GM23338 (cell line): ENCODE results near the gene KDM4B. TPM values are rescaled to one million over a fixed set of nuclear protein-coding genes. Genes with fewer than 3 reads are reported as not detected.
A peak's percentile ranks its signal among the peaks of the same experiment; 100 is the strongest.

Source experiments
- ATAC-seq: fragments of 200-7000 bp; cut with Tn5 transposase; 3 replicates; pipeline ENCODE4 v1.9.1; 2020
- DNase-seq: peaks from one replicate; pipeline ENCODE4 v3.0.0-alpha.2; 2015; ENCODE audit warnings: low spot score
- H2AFZ ChIP-seq: fragments of 200-600 bp; sonication (generic); 2 replicates; pipeline ENCODE4 v1.8.0; 2016; ENCODE audit warnings: antibody characterized with exemption, mild to moderate bottlenecking, moderate library complexity
- H3F3A ChIP-seq: fragments of 200-600 bp; sonication (generic); replicated peaks from 2 replicates; pipeline ENCODE4 v1.8.0; 2017; ENCODE audit warnings: antibody characterized with exemption, mixed run types, low read depth
- H3K27ac ChIP-seq: fragments of 200-600 bp; sonication (generic); 2 replicates; pipeline ENCODE4 v1.6.1; 2016; ENCODE audit warnings: low read depth
- H3K27me3 ChIP-seq: fragments of 200-600 bp; sonication (generic); 2 replicates; pipeline ENCODE4 v1.8.0; 2016; ENCODE audit warnings: mild to moderate bottlenecking, mixed run types, moderate library complexity; ENCODE audit not compliant: insufficient read depth
- H3K36me3 ChIP-seq: fragments of 200-600 bp; sonication (generic); 2 replicates; pipeline ENCODE4 v1.8.0; 2016; ENCODE audit warnings: mild to moderate bottlenecking; ENCODE audit not compliant: insufficient read depth
- H3K4me1 ChIP-seq: fragments of 200-600 bp; sonication (generic); 2 replicates; pipeline ENCODE4 v1.8.0; 2016; ENCODE audit warnings: mild to moderate bottlenecking, moderate library complexity; ENCODE audit not compliant: insufficient read depth
- H3K4me2 ChIP-seq: fragments of 200-600 bp; sonication (generic); 2 replicates; pipeline ENCODE4 v1.7.1; 2017; ENCODE audit warnings: mixed run types
- H3K4me3 ChIP-seq: fragments of 200-600 bp; sonication (generic); 2 replicates; pipeline ENCODE4 v1.6.1; 2016; ENCODE audit warnings: mixed run types
- H3K79me2 ChIP-seq: fragments of 200-600 bp; sonication (generic); replicated peaks from 2 replicates; pipeline ENCODE4 v1.8.0; 2017; ENCODE audit warnings: mild to moderate bottlenecking; ENCODE audit not compliant: insufficient read depth
- H3K9me2 ChIP-seq: fragments of 200-600 bp; sonication (generic); 2 replicates; pipeline ENCODE4 v1.8.0; 2017; ENCODE audit not compliant: insufficient read depth
- H4K20me1 ChIP-seq: fragments of 200-600 bp; sonication (generic); replicated peaks from 2 replicates; pipeline ENCODE4 v1.8.0; 2017; ENCODE audit warnings: mild to moderate bottlenecking; ENCODE audit not compliant: insufficient read depth
- H3K27ac Mint-ChIP-seq: 2 replicates; pipeline ENCODE4 v1.8.0; 2020; ENCODE audit warnings: inconsistent platforms, mild to moderate bottlenecking, moderate library complexity, mixed read lengths
- H3K27me3 Mint-ChIP-seq: 3 replicates; pipeline ENCODE4 v1.8.0; 2022; ENCODE audit warnings: low read depth, mild to moderate bottlenecking, moderate library complexity, mixed read lengths, inconsistent platforms; ENCODE audit not compliant: insufficient read depth, poor library complexity
- H3K36me3 Mint-ChIP-seq: 3 replicates; pipeline ENCODE4 v1.8.0; 2021; ENCODE audit warnings: low read depth, mild to moderate bottlenecking, inconsistent platforms, moderate library complexity, mixed read lengths
- H3K4me1 Mint-ChIP-seq: 3 replicates; pipeline ENCODE4 v1.8.0; 2020; ENCODE audit warnings: mild to moderate bottlenecking, inconsistent platforms, mixed read lengths
- H3K4me3 Mint-ChIP-seq: 3 replicates; pipeline ENCODE4 v1.8.0; 2021; ENCODE audit warnings: moderate library complexity, mild to moderate bottlenecking, inconsistent platforms, mixed read lengths
- H3K9me3 Mint-ChIP-seq: 3 replicates; pipeline ENCODE4 v1.8.0; 2020; ENCODE audit warnings: moderate library complexity, mild to moderate bottlenecking, inconsistent platforms, mixed read lengths
- JUNB ChIP-seq: IDR thresholded peaks from one replicate; pipeline ENCODE4 v1.6.1; 2016; ENCODE audit warnings: antibody characterized with exemption; ENCODE audit not compliant: unreplicated experiment
- POLR2AphosphoS5 ChIP-seq: IDR thresholded peaks from 2 replicates; pipeline ENCODE4 v1.6.1; 2016; ENCODE audit warnings: antibody characterized with exemption, low read depth
- ZNF114 ChIP-seq: fragments of 250-450 bp; sonication (Bioruptor Pico); IDR thresholded peaks from 2 replicates; pipeline ENCODE4 v1.5.0; 2020; ENCODE audit warnings: mild to moderate bottlenecking, moderate library complexity
- ZNF331 ChIP-seq: fragments of 250-450 bp; sonication (Bioruptor Pico); IDR thresholded peaks from 2 replicates; pipeline ENCODE4 v1.5.0; 2020; ENCODE audit warnings: low read depth, mild to moderate bottlenecking, moderate library complexity
- polyA plus RNA-seq: library from polyadenylated mRNA; unstranded; fragments of >200 nt; fragmentation: Nextera tagmentation; extraction: Ambion mirVana; gene quantifications from 2 replicates; pipeline ENCODE4 v1.2.1, GENCODE V29; 2016
- total RNA-seq: library from RNA; depleted of rRNA; stranded (reverse); fragments of >200 nt; shearing (Covaris generic); gene quantifications from 2 replicates; pipeline ENCODE4 v1.2.3, GENCODE V29; 2014
- TF ChIP-seq, protein P1 (sequence below), 2 experiments: fragments of 200-600 bp in 1 of 2; sonication (generic) in 1 of 2; conservative IDR thresholded peaks; 2 replicates each; pipeline versions ENCODE4 v1.5.1 to v1.6.1; 2016 to 2017; ENCODE audit warnings: antibody characterized with exemption in 2 of 2, low read depth in 2 of 2, mild to moderate bottlenecking in 2 of 2, moderate library complexity in 1 of 2
- TF ChIP-seq, protein P2 (sequence below): IDR thresholded peaks from one replicate; pipeline ENCODE4 v1.6.1; 2018; ENCODE audit warnings: antibody characterized with exemption; ENCODE audit not compliant: unreplicated experiment

KDM4B gene
- total and polyA plus RNA-seq, 2 experiments from 2014 or later = 9.1 to 27.6 TPM

DNA sequence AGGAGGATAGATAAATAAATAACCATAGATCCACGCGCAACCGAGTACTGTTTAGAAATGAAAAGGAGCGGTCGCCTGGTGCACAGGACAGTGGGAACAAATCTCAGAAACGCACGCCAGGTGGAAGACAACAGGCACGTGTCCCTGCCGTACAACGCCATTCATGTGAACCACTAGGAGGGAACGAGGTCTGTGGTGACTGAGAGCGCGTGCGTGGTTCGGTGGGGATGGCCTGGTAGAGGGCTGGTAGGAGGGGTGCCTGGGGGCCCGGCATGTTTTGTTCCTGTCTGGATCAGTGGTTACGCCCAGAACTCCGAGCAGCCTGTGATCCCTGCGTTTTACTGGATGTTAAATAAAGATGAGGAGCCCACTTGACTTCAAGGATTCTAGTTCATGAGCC, 111.9 kb downstream of the KDM4B start:
- Histone ChIP-seq H3K36me3 (no peaks in the 10 kb centered on the region), H3F3A (peaks cover 2% of the 10 kb centered on the region; the same call in 1 of the 2 replicates), H4K20me1 (no peaks in the 10 kb centered on the region; the same call in 1 of the 2 replicates), H3K27ac (no peak overlapping the region), H3K4me1 (no peaks in the 10 kb centered on the region), H3K9me2 (no peaks in the 10 kb centered on the region), H3K79me2 (no peaks in the 10 kb centered on the region), H3K4me2 (no peak overlapping the region), H2AFZ (no peak overlapping the region), H3K27me3 (no peaks in the 10 kb centered on the region), H3K4me3 (no peak overlapping the region)
- H3K4me3 Mint-ChIP-seq = no peak overlapping the region
- no peak overlapping the region for H3K27ac Mint-ChIP-seq
- peaks cover 7% of the 10 kb centered on the region for H3K4me1 Mint-ChIP-seq
- H3K36me3 Mint-ChIP-seq = peaks cover 4% of the 10 kb centered on the region; the same call in 1 of the 3 replicates
- no peaks in the 10 kb centered on the region for H3K9me3 Mint-ChIP-seq
- ATAC-seq (no peak), DNase-seq (no peak)
- peaks cover 10% of the 10 kb centered on the region for H3K27me3 Mint-ChIP-seq
- TF ChIP-seq POLR2AphosphoS5 (no peak), ZNF114 (CRISPR knock-in tag) (no peak), ZNF331 (CRISPR knock-in tag) (no peak)
- TF ChIP-seq, protein P1, sequence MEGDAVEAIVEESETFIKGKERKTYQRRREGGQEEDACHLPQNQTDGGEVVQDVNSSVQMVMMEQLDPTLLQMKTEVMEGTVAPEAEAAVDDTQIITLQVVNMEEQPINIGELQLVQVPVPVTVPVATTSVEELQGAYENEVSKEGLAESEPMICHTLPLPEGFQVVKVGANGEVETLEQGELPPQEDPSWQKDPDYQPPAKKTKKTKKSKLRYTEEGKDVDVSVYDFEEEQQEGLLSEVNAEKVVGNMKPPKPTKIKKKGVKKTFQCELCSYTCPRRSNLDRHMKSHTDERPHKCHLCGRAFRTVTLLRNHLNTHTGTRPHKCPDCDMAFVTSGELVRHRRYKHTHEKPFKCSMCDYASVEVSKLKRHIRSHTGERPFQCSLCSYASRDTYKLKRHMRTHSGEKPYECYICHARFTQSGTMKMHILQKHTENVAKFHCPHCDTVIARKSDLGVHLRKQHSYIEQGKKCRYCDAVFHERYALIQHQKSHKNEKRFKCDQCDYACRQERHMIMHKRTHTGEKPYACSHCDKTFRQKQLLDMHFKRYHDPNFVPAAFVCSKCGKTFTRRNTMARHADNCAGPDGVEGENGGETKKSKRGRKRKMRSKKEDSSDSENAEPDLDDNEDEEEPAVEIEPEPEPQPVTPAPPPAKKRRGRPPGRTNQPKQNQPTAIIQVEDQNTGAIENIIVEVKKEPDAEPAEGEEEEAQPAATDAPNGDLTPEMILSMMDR (conservative IDR thresholded peaks at IDR 0.05; ENCODE audit: low read depth in 2 of 2) = no peak
- TF ChIP-seq, protein P2, sequence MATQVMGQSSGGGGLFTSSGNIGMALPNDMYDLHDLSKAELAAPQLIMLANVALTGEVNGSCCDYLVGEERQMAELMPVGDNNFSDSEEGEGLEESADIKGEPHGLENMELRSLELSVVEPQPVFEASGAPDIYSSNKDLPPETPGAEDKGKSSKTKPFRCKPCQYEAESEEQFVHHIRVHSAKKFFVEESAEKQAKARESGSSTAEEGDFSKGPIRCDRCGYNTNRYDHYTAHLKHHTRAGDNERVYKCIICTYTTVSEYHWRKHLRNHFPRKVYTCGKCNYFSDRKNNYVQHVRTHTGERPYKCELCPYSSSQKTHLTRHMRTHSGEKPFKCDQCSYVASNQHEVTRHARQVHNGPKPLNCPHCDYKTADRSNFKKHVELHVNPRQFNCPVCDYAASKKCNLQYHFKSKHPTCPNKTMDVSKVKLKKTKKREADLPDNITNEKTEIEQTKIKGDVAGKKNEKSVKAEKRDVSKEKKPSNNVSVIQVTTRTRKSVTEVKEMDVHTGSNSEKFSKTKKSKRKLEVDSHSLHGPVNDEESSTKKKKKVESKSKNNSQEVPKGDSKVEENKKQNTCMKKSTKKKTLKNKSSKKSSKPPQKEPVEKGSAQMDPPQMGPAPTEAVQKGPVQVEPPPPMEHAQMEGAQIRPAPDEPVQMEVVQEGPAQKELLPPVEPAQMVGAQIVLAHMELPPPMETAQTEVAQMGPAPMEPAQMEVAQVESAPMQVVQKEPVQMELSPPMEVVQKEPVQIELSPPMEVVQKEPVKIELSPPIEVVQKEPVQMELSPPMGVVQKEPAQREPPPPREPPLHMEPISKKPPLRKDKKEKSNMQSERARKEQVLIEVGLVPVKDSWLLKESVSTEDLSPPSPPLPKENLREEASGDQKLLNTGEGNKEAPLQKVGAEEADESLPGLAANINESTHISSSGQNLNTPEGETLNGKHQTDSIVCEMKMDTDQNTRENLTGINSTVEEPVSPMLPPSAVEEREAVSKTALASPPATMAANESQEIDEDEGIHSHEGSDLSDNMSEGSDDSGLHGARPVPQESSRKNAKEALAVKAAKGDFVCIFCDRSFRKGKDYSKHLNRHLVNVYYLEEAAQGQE = no peak

DNA sequence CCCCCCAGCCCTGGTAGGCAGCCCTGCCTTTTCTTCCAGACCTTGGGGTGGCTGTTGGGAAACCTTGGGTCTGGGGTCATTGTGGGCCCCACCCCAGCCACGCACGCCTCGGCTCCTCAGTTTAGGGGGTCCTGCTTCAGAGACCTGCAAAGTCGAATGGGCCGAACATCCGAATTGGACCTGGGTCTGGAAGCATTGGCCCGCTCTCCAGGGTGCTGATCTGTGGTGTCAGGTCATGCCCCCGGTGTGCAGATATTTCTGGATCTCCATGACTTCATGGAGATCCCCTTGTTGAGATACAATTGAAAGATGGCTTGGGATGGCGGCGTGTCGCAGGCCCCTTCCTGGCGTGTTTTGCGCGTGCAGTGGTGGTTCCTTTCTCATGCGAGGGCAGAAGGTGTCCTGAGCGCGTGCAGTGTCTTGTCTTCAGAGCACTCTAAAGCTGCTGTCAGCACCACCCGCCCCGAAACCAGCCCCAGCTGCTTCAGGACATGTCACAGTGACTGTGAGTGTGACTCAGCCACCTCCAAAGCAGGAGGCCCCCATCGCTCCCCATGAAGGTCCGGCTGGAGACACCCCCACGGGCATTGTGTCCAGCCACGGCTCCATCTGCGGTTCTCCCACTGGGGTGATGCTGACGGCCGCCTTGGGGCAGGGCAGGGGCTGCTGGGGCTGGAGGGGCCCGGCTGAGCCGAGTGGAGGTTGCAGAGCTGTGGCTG, 112.7 kb downstream of the KDM4B start:
- no peaks in the 10 kb centered on the region for H3K79me2 ChIP-seq
- no peak overlapping the region for H2AFZ ChIP-seq
- H3K4me1 ChIP-seq = no peaks in the 10 kb centered on the region
- no peaks in the 10 kb centered on the region; the same call in 1 of the 2 replicates for H4K20me1 ChIP-seq
- H3K27me3 Mint-ChIP-seq = peaks cover 10% of the 10 kb centered on the region
- H3K27ac ChIP-seq = no peak overlapping the region
- H3F3A ChIP-seq = peaks cover 2% of the 10 kb centered on the region; the same call in 1 of the 2 replicates
- peaks cover 4% of the 10 kb centered on the region; the same call in 1 of the 3 replicates for H3K36me3 Mint-ChIP-seq
- no peak for ATAC-seq
- TF ChIP-seq, protein P2 = peak; percentile 56
- no peak for TF ChIP-seq JUNB
- no peaks in the 10 kb centered on the region for H3K36me3 ChIP-seq
- no peak overlapping the region for H3K4me3 ChIP-seq
- H3K9me3 Mint-ChIP-seq = no peaks in the 10 kb centered on the region
- no peak overlapping the region for H3K4me3 Mint-ChIP-seq
- no peak for DNase-seq
- H3K9me2 ChIP-seq = no peaks in the 10 kb centered on the region
- no peaks in the 10 kb centered on the region for H3K27me3 ChIP-seq
- H3K4me1 Mint-ChIP-seq = peaks cover 8% of the 10 kb centered on the region
- H3K4me2 ChIP-seq = no peak overlapping the region
- H3K27ac Mint-ChIP-seq = no peak overlapping the region
